Activated naive CD4-positive, alpha-beta T cell treated with anti-CD3 and anti-CD28 coated beads, Interleukin-2, amount 10 ng/mL, durations not matched to agents 7 days and 5 days (primary cell): Measurements from ENCODE around the gene GPRIN3.
"Not testable (repeated sequence)": the region's sequence is repeated elsewhere in the genome, so short reads cannot be mapped to it uniquely, and the experiment has no call there.

ENCODE experiments used
- CTCF ChIA-PET: fragments of 350-600 bp; sonication (Branson Sonifier 250); formaldehyde crosslinking; loops from one replicate; lab custom pipeline; 2021; ENCODE audit warnings: antibody characterized with exemption; lab: Charles Lee
- DNase-seq: peaks from one replicate; pipeline ENCODE4 v3.0.0-alpha.2; 2020
- H3K27ac Mint-ChIP-seq: one replicate; pipeline ENCODE4 v1.8.0; 2021; ENCODE audit warnings: mild to moderate bottlenecking, moderate library complexity, mixed read lengths
- H3K27me3 Mint-ChIP-seq: one replicate; pipeline ENCODE4 v1.8.0; 2021; ENCODE audit warnings: mild to moderate bottlenecking, mixed read lengths
- H3K36me3 Mint-ChIP-seq: one replicate; pipeline ENCODE4 v1.8.0; 2021; ENCODE audit warnings: mixed read lengths
- H3K4me1 Mint-ChIP-seq: one replicate; pipeline ENCODE4 v1.8.0; 2021; ENCODE audit warnings: mixed read lengths
- H3K4me3 Mint-ChIP-seq: one replicate; pipeline ENCODE4 v1.8.0; 2021; ENCODE audit warnings: mild to moderate bottlenecking, moderate library complexity, mixed read lengths
- H3K9me3 Mint-ChIP-seq: one replicate; pipeline ENCODE4 v1.8.0; 2021; ENCODE audit warnings: mixed read lengths

The GPRIN3 gene

GRCh38 chr4:89256203-89256800 is 51.3 kb downstream of the GPRIN3 start:
- peaks cover 2% of the 10 kb centered on the region for H3K9me3 Mint-ChIP-seq

GRCh38 chr4:89254847-89255246 is 52.8 kb downstream of the GPRIN3 start:
- Mint-ChIP-seq H3K27ac (no peak overlapping the region), H3K4me3 (no peak overlapping the region), H3K27me3 (no peaks in the 10 kb centered on the region), H3K36me3 (peaks cover 50% of the 10 kb centered on the region), H3K9me3 (peaks cover 2% of the 10 kb centered on the region), H3K4me1 (peaks cover 81% of the 10 kb centered on the region)
- CTCF ChIA-PET = interaction anchor here (0.7 to 3.3 kb wide), 22 partner anchors 8 to 436 kb away, joined by 3 to 14 read pairs (median 4); partner anchors contain the start of gene GPRIN3
- peak; percentile 46 for DNase-seq

More at GRCh38 chr4:89256203-89256800, 51.3 kb downstream of the GPRIN3 start:
- no peak overlapping the region for H3K27ac Mint-ChIP-seq
- peaks cover 90% of the 10 kb centered on the region for H3K4me1 Mint-ChIP-seq
- no peak overlapping the region for H3K4me3 Mint-ChIP-seq
- CTCF ChIA-PET = interaction anchor here (1.1 to 3.3 kb wide), 10 partner anchors 8 to 437 kb away, joined by 3 to 14 read pairs (median 4); no protein-coding TSS in a partner anchor
- H3K27me3 Mint-ChIP-seq = no peaks in the 10 kb centered on the region
- no peak for DNase-seq
- H3K36me3 Mint-ChIP-seq = peaks cover 61% of the 10 kb centered on the region

- not testable (repeated sequence) for H3K4me3 Mint-ChIP-seq, H3K27me3 Mint-ChIP-seq, DNase-seq, H3K9me3 Mint-ChIP-seq
- peaks cover 51% of the 10 kb centered on the region for H3K36me3 Mint-ChIP-seq
- CTCF ChIA-PET = interaction anchor here (1.0 to 3.3 kb wide), 12 partner anchors 10 to 181 kb away, joined by 3 to 14 read pairs (median 6); partner anchors contain the start of gene GPRIN3
- H3K27ac Mint-ChIP-seq = peak overlapping the region; percentile 10
- H3K4me1 Mint-ChIP-seq = peaks cover 82% of the 10 kb centered on the region
Observed at GRCh38 chr4:89254347-89254746, 53.3 kb downstream of the GPRIN3 start.

GRCh38 chr4:89253935-89254334 is 53.7 kb downstream of the GPRIN3 start:
- H3K27me3 Mint-ChIP-seq = no peaks in the 10 kb centered on the region
- H3K27ac Mint-ChIP-seq = no peak overlapping the region
- peaks cover 2% of the 10 kb centered on the region for H3K9me3 Mint-ChIP-seq
- peaks cover 54% of the 10 kb centered on the region for H3K36me3 Mint-ChIP-seq
- CTCF ChIA-PET = interaction anchor here (1.0 to 2.4 kb wide), 5 partner anchors 27 to 181 kb away, joined by 3 to 9 read pairs (median 6); no protein-coding TSS in a partner anchor
- peaks cover 79% of the 10 kb centered on the region for H3K4me1 Mint-ChIP-seq
- no peak for DNase-seq
- H3K4me3 Mint-ChIP-seq = no peak overlapping the region

GRCh38 chr4:89253311-89253710 is 54.3 kb downstream of the GPRIN3 start:
- Mint-ChIP-seq H3K27ac (no peak overlapping the region), H3K4me1 (peaks cover 73% of the 10 kb centered on the region), H3K36me3 (peaks cover 60% of the 10 kb centered on the region), H3K9me3 (peaks cover 2% of the 10 kb centered on the region), H3K27me3 (no peaks in the 10 kb centered on the region), H3K4me3 (no peak overlapping the region)
- no peak for DNase-seq
- CTCF ChIA-PET = interaction anchor here (1.1 to 1.5 kb wide), 2 partner anchors 47 to 181 kb away, joined by 3 to 4 read pairs; no protein-coding TSS in a partner anchor

- Mint-ChIP-seq H3K27me3 (no peaks in the 10 kb centered on the region), H3K27ac (no peak overlapping the region), H3K9me3 (peaks cover 2% of the 10 kb centered on the region), H3K36me3 (peaks cover 71% of the 10 kb centered on the region), H3K4me1 (peaks cover 71% of the 10 kb centered on the region), H3K4me3 (no peak overlapping the region)
- no peak for DNase-seq
- CTCF ChIA-PET = interaction anchor here (1.0 to 1.1 kb wide), 2 partner anchors 9 to 31 kb away, joined by 3 read pairs; no protein-coding TSS in a partner anchor
Observed at GRCh38 chr4:89251396-89251795, 56.2 kb downstream of the GPRIN3 start.

GRCh38 chr4:89249716-89250361 is 57.8 kb downstream of the GPRIN3 start:
- DNase-seq = no peak
- CTCF ChIA-PET = no interaction called here
- H3K27ac Mint-ChIP-seq = no peak overlapping the region
- no peaks in the 10 kb centered on the region for H3K27me3 Mint-ChIP-seq
- H3K4me1 Mint-ChIP-seq = peaks cover 71% of the 10 kb centered on the region
- peaks cover 2% of the 10 kb centered on the region for H3K9me3 Mint-ChIP-seq
- H3K36me3 Mint-ChIP-seq = peaks cover 73% of the 10 kb centered on the region
- no peak overlapping the region for H3K4me3 Mint-ChIP-seq

- peaks cover 70% of the 10 kb centered on the region for H3K4me1 Mint-ChIP-seq
- CTCF ChIA-PET = no interaction called here
- no peak overlapping the region for H3K27ac Mint-ChIP-seq
- no peaks in the 10 kb centered on the region for H3K27me3 Mint-ChIP-seq
- DNase-seq = no peak
- no peak overlapping the region for H3K4me3 Mint-ChIP-seq
- no peaks in the 10 kb centered on the region for H3K9me3 Mint-ChIP-seq
- H3K36me3 Mint-ChIP-seq = peaks cover 70% of the 10 kb centered on the region
Observed at GRCh38 chr4:89249313-89249712, 58.3 kb downstream of the GPRIN3 start.

- CTCF ChIA-PET = interaction anchor here (1.0 kb wide), 1 partner anchor 185 kb away, joined by 3 read pairs; no protein-coding TSS in a partner anchor
- Mint-ChIP-seq H3K36me3 (peaks cover 67% of the 10 kb centered on the region), H3K27ac (peak overlapping the region; percentile 7)
Observed at GRCh38 chr4:89248879-89249281, 58.7 kb downstream of the GPRIN3 start.

GRCh38 chr4:89247951-89248350 is 59.6 kb downstream of the GPRIN3 start:
- no peaks in the 10 kb centered on the region for H3K9me3 Mint-ChIP-seq
- H3K36me3 Mint-ChIP-seq = peaks cover 70% of the 10 kb centered on the region
- CTCF ChIA-PET = interaction anchor here (0.8 to 1.0 kb wide), 2 partner anchors 22 to 186 kb away, joined by 3 to 4 read pairs; no protein-coding TSS in a partner anchor

More at GRCh38 chr4:89248879-89249281, 58.7 kb downstream of the GPRIN3 start:
- H3K9me3 Mint-ChIP-seq = no peaks in the 10 kb centered on the region
- H3K4me3 Mint-ChIP-seq = no peak overlapping the region
- H3K4me1 Mint-ChIP-seq = peaks cover 70% of the 10 kb centered on the region
- DNase-seq = no peak
- H3K27me3 Mint-ChIP-seq = no peaks in the 10 kb centered on the region

GRCh38 chr4:89245459-89245858 is 62.1 kb downstream of the GPRIN3 start:
- Mint-ChIP-seq H3K4me3 (no peak overlapping the region), H3K27ac (no peak overlapping the region), H3K36me3 (peaks cover 81% of the 10 kb centered on the region), H3K27me3 (no peaks in the 10 kb centered on the region), H3K4me1 (peaks cover 65% of the 10 kb centered on the region), H3K9me3 (no peaks in the 10 kb centered on the region)
- no peak for DNase-seq
- CTCF ChIA-PET = interaction anchor here (1.9 kb wide), 1 partner anchor 10 kb away, joined by 4 read pairs; no protein-coding TSS in a partner anchor

More at GRCh38 chr4:89247951-89248350, 59.6 kb downstream of the GPRIN3 start:
- peaks cover 71% of the 10 kb centered on the region for H3K4me1 Mint-ChIP-seq
- H3K27me3 Mint-ChIP-seq = no peaks in the 10 kb centered on the region
- no peak overlapping the region for H3K27ac Mint-ChIP-seq
- no peak for DNase-seq
- no peak overlapping the region for H3K4me3 Mint-ChIP-seq

GRCh38 chr4:89243733-89244252 is 63.8 kb downstream of the GPRIN3 start:
- CTCF ChIA-PET = interaction anchor here (0.5 to 1.4 kb wide), 2 partner anchors 64 to 498 kb away, joined by 3 to 5 read pairs; partner anchors contain the start of gene GPRIN3
- Mint-ChIP-seq H3K4me3 (no peak overlapping the region), H3K9me3 (no peaks in the 10 kb centered on the region), H3K4me1 (peaks cover 59% of the 10 kb centered on the region), H3K27ac (peak overlapping the region; percentile 68), H3K36me3 (peaks cover 72% of the 10 kb centered on the region), H3K27me3 (no peaks in the 10 kb centered on the region)
- DNase-seq = no peak

GRCh38 chr4:89242864-89243732 is 64.5 kb downstream of the GPRIN3 start:
- Mint-ChIP-seq H3K4me1 (peaks cover 57% of the 10 kb centered on the region), H3K36me3 (peaks cover 65% of the 10 kb centered on the region), H3K4me3 (no peak overlapping the region), H3K27me3 (no peaks in the 10 kb centered on the region), H3K27ac (peak overlapping the region; percentile 68), H3K9me3 (no peaks in the 10 kb centered on the region)
- DNase-seq = no peak
- CTCF ChIA-PET = interaction anchor here (0.5 to 1.7 kb wide), 4 partner anchors 16 to 498 kb away, joined by 3 to 7 read pairs (median 4); partner anchors contain the start of gene GPRIN3
